GM18951 (cell line): ENCODE data around the gene C18orf63.

Experiments used
- POLR2A ChIP-seq: IDR thresholded peaks from 4 replicates; pipeline ENCODE4 v1.6.1; 2011; ENCODE audit warnings: mild to moderate bottlenecking; ENCODE audit not compliant: insufficient read length, insufficient read depth; ENCODE audit errors: extremely low read depth
- in situ Hi-C: fragments of 300-500 bp; cut with MboI; formaldehyde crosslinking; loops from one replicate; pipeline ENCODE4 v1.12.0; 2022; ENCODE audit warnings: low sequenced_read_pairs, mixed read lengths, inconsistent platforms; ENCODE audit not compliant: unreplicated experiment

C18orf63 gene

DNA sequence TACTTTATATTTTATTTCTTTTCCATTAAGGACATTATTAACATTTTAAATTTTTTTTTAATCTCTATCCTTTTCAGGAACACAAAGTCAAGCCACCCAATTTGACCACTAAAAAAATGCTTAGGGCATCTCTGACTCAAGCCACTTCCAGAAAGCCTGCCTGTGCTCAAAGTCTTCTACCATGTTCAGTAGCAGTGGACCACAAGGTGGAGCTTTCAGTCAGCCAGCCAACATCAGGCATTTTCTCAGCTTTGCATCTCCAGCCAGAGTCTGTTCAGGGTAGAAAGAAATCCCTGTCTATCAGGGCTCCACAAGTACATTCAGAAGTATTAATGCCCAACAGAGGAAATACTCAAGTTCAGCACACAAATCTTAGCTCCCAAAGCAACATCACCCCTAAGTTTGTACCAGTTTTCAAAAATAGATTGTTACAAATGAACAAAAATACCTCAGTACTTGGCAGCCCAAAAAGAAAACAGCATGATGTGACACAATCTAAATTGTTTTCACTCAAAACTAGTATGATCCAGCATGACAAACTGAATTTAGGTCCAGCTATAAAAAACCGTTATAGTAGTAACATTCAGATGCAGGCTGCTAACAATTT lies 37.6 kb downstream of the C18orf63 start:
- no peak for TF ChIP-seq POLR2A
- in situ Hi-C loops: loop anchor here (25.0 kb wide), 1 partner anchor 209 kb away; no protein-coding TSS in a partner anchor

- no peak for TF ChIP-seq POLR2A
- in situ Hi-C loops: loop anchor here (25.0 kb wide), 1 partner anchor 205 kb away; no protein-coding TSS in a partner anchor
Measured at GRCh38 chr18:74356959-74357358, 41.3 kb downstream of the C18orf63 start.

DNA sequence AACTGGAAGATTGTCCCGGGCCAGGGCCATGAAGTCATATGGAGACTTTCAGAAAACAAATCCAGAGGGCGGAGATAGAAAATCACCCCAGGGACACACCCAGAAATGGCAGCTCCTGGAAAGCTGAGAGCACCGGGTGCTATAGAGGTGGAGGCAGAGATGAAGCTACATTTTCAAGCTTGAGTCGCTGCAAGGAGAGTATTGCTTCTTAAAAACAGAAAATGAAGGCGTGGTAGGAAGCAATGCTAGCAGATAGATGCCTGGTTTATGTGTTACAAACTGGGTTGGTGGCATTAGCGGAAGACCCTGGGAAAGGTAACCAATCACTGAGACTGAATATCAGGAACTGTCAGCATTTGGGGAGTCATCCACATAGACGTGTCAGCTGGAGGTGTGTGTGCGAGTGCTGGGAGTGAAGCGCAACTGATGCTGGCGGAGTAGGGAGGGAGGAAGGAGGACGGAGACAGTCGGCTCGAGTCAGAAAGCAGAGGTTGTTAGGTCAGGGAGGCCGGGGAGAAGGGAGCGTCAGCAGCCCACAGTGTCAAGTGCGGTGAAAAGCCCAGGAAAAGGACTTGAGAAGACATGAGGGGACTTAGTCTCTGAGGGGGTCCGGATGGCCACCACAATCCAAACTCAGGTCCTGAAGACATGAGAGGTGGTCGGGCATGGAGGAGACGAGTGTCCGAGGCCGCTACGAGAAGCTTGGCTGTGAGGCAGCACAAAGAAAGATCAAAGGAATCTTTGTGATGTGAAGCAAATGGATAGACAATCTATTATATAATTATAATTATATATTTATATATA lies 45.4 kb downstream of the C18orf63 start:
- in situ Hi-C loops: loop anchor here (25.0 kb wide), 1 partner anchor 201 kb away; no protein-coding TSS in a partner anchor
- TF ChIP-seq POLR2A: no peak

- in situ Hi-C loops: loop anchor here (25.0 kb wide), 1 partner anchor 194 kb away; no protein-coding TSS in a partner anchor
- TF ChIP-seq POLR2A: no peak
Measured at GRCh38 chr18:74367905-74368304, 52.3 kb downstream of the C18orf63 start.

- no peak for TF ChIP-seq POLR2A
- in situ Hi-C loops: loop anchor here (25.0 kb wide), 1 partner anchor 193 kb away; no protein-coding TSS in a partner anchor
Measured at GRCh38 chr18:74368901-74369705, 53.5 kb downstream of the C18orf63 start.

DNA sequence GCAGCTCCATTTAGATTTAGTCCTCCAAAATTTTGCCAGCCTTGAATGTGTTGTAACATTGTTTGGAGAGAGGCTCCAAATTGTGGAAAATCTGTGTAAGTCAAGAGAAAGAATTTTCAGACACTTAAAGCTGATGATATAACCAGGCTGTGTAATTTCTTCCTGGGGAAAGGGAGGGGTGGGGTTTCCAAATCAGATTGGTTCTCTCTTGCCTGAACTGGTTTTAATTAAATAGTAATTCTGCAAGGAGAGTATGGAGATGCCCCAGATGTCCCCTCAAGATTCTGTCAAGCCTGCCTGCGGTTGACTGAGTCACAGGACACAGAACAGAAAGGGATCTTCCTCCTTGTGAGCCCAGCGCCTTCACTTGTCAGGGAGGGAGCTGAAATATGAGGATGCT lies 54.5 kb downstream of the C18orf63 start:
- in situ Hi-C loops: loop anchor here (25.0 kb wide), 1 partner anchor 192 kb away; no protein-coding TSS in a partner anchor
- no peak for TF ChIP-seq POLR2A

DNA sequence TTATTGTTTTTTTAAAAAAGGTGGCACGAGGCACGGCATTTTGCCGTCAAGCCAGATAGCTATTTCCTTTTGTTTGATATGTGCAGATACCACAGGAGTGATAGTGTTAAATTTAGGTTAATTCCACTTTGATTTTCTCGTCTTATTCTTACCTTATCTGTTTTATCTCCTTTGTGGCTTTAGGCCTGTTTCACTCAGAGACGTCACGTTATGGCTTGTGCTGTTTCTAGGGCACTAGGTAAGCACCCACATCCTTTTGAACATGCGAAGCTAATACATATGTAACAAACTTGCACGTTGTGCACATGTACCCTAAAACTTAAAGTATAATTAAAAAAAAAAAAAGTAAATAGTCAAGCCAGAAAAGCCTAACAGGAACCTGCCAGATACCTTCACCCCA lies 57.8 kb downstream of the C18orf63 start:
- in situ Hi-C loops: loop anchor here (25.0 kb wide), 1 partner anchor 189 kb away; no protein-coding TSS in a partner anchor

GRCh38 chr18:74375999-74376398 lies 60.4 kb downstream of the C18orf63 start:
- in situ Hi-C loops: no loop called here
- no peak for TF ChIP-seq POLR2A

More for the DNA sequence above, 57.8 kb downstream of the C18orf63 start:
- TF ChIP-seq POLR2A: no peak

GRCh38 chr18:74376523-74376922 lies 60.9 kb downstream of the C18orf63 start:
- in situ Hi-C loops: no loop called here
- no peak for TF ChIP-seq POLR2A

DNA sequence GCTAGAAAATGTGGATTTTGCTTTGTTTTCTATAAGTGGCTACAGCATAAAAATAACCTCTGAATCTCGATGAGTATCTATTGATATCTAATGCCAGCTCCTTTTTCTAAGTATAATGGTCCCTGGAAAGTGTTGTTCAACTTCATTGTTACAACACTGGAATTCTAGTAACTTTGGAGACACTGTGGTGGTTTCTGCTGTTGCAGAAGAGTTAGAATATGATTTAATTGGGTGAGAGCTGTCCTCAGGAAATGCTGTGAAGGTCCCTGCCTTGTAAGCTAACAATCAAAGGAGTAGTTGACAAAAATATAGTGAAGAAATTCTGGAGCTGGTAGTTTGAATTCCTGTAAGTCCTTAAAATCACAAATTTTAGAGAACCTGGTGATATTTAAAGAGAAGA lies 62.1 kb downstream of the C18orf63 start:
- in situ Hi-C loops: no loop called here
- TF ChIP-seq POLR2A: no peak

GRCh38 chr18:74378179-74378682 lies 62.6 kb downstream of the C18orf63 start:
- in situ Hi-C loops: no loop called here
- no peak for TF ChIP-seq POLR2A

GRCh38 chr18:74380916-74381315 lies 65.3 kb downstream of the C18orf63 start:
- no peak for TF ChIP-seq POLR2A
- in situ Hi-C loops: no loop called here
